CD14-positive monocyte (primary cell): ENCODE measurements around the gene CYP21A2. TPM values are rescaled to one million over a fixed set of nuclear protein-coding genes. Genes with fewer than 3 reads are reported as not detected.

Experiments
- DNase-seq, 3 donors: peaks; one replicate each; pipeline ENCODE4 v3.0.0-alpha.2; 2011 to 2022
- H2AFZ ChIP-seq: 2 replicates; pipeline ENCODE4 v1.6.0; 2012; ENCODE audit warnings: mild to moderate bottlenecking, low read depth, low read length, inconsistent platforms; ENCODE audit not compliant: insufficient read depth, poor library complexity, severe bottlenecking
- H3K27ac ChIP-seq, 2 donors: 1 replicate in 1 of 2; 2 replicates in 1 of 2; pipeline ENCODE4 v1.5.1; 2012 to 2013; ENCODE audit warnings: low read length in 2 of 2, control low read depth in 1 of 2, inconsistent platforms in 1 of 2, low read depth in 1 of 2, mild to moderate bottlenecking in 1 of 2
- H3K27me3 ChIP-seq, 2 donors: one replicate each; pipeline versions ENCODE4 v1.6.0 to v1.6.1; 2011 to 2013; ENCODE audit warnings: low read length in 2 of 2; ENCODE audit not compliant: control insufficient read depth in 2 of 2, insufficient read depth in 2 of 2
- H3K36me3 ChIP-seq, 2 donors: replicated peaks in 1 of 2; 1 replicate in 1 of 2; 2 replicates in 1 of 2; pipeline versions ENCODE4 v1.5.1 to v1.6.1; 2012 to 2013; ENCODE audit warnings: low read length in 2 of 2, control low read depth in 1 of 2, inconsistent platforms in 1 of 2, mild to moderate bottlenecking in 1 of 2; ENCODE audit not compliant: insufficient read depth in 2 of 2, control insufficient read depth in 1 of 2
- H3K4me1 ChIP-seq, 2 donors: 1 replicate in 1 of 2; 2 replicates in 1 of 2; pipeline versions ENCODE4 v1.5.1 to v1.6.1; 2012 to 2013; ENCODE audit warnings: low read length in 2 of 2, control low read depth in 1 of 2, inconsistent platforms in 1 of 2, mild to moderate bottlenecking in 1 of 2, moderate library complexity in 1 of 2; ENCODE audit not compliant: insufficient read depth in 2 of 2, control insufficient read depth in 1 of 2
- H3K4me2 ChIP-seq: replicated peaks from 2 replicates; pipeline ENCODE3; 2012; ENCODE audit warnings: low read length, moderate library complexity, mild to moderate bottlenecking; ENCODE audit not compliant: poor library complexity, severe bottlenecking; ENCODE audit errors: extremely low read depth
- H3K4me3 ChIP-seq, 3 experiments: fragments of 200-600 bp in 1 of 3; sonication (generic) in 1 of 3; replicated peaks in 1 of 3; 1 replicate in 2 of 3; 2 replicates in 1 of 3; pipeline ENCODE4 v1.5.1; 2011 to 2013; ENCODE audit warnings: low read length in 3 of 3, mild to moderate bottlenecking in 3 of 3, control low read depth in 2 of 3, low read depth in 2 of 3, inconsistent platforms in 1 of 3, moderate library complexity in 1 of 3
- H3K79me2 ChIP-seq: 2 replicates; pipeline ENCODE4 v1.6.0; 2012; ENCODE audit warnings: mild to moderate bottlenecking, control low read depth, inconsistent platforms, low read length, moderate library complexity; ENCODE audit not compliant: insufficient read depth
- H3K9ac ChIP-seq: 2 replicates; pipeline ENCODE4 v1.6.0; 2017; ENCODE audit warnings: low read length, mild to moderate bottlenecking; ENCODE audit not compliant: insufficient read depth, poor library complexity, severe bottlenecking
- H3K9me3 ChIP-seq, 2 donors: replicated peaks in 1 of 2; 1 replicate in 1 of 2; 2 replicates in 1 of 2; pipeline versions ENCODE4 v1.5.1 to v1.6.1; 2012 to 2013; ENCODE audit warnings: low read length in 2 of 2, control low read depth in 1 of 2; ENCODE audit not compliant: control insufficient read depth in 1 of 2, insufficient read depth in 1 of 2
- H4K20me1 ChIP-seq: 2 replicates; pipeline ENCODE4 v1.6.0; 2012; ENCODE audit warnings: mild to moderate bottlenecking, low read length, control low read depth, moderate library complexity; ENCODE audit not compliant: insufficient read depth
- H3K27ac Mint-ChIP-seq, 7 donors: one replicate each; pipeline ENCODE4 v1.8.0; 2020; ENCODE audit warnings: mild to moderate bottlenecking in 7 of 7, mixed read lengths in 7 of 7, moderate library complexity in 6 of 7, inconsistent platforms in 2 of 7
- H3K27me3 Mint-ChIP-seq, 3 donors: one replicate each; pipeline ENCODE4 v1.8.0; 2021 to 2022; ENCODE audit warnings: low read depth in 3 of 3, mild to moderate bottlenecking in 3 of 3, mixed read lengths in 3 of 3, moderate library complexity in 3 of 3, inconsistent platforms in 1 of 3
- H3K36me3 Mint-ChIP-seq, 2 donors: one replicate each; pipeline ENCODE4 v1.8.0; 2020; ENCODE audit warnings: mixed read lengths in 2 of 2, inconsistent platforms in 1 of 2, mild to moderate bottlenecking in 1 of 2
- H3K4me1 Mint-ChIP-seq: one replicate; pipeline ENCODE4 v1.8.0; 2020; ENCODE audit warnings: mild to moderate bottlenecking, mixed read lengths
- H3K4me3 Mint-ChIP-seq, 2 donors: one replicate each; pipeline ENCODE4 v1.8.0; 2020; ENCODE audit warnings: mild to moderate bottlenecking in 2 of 2, mixed read lengths in 2 of 2, moderate library complexity in 1 of 2
- H3K9me3 Mint-ChIP-seq, 7 donors: one replicate each; pipeline ENCODE4 v1.8.0; 2020 to 2022; ENCODE audit warnings: mixed read lengths in 7 of 7, mild to moderate bottlenecking in 6 of 7, moderate library complexity in 6 of 7, inconsistent platforms in 2 of 7
- CTCF ChIP-seq: fragments of 200-600 bp; IDR thresholded peaks from one replicate; pipeline ENCODE4 v1.8.0; 2022; ENCODE audit warnings: antibody characterized with exemption, mild to moderate bottlenecking
- WGBS: methylation state at CpG from one replicate; pipeline ENCODE4 v1.1.5; 2013; ENCODE audit warnings: missing lambda C conversion rate; ENCODE audit not compliant: insufficient coverage; 5-methylcytosine and 5-hydroxymethylcytosine counted together
- intact Hi-C, 2 donors: fragments of 100-400 bp; cut with micrococcal nuclease; formaldehyde crosslinking; loops; one replicate each; pipeline versions ENCODE4 v1.15.0 to v1.15.1; 2023
- polyA plus RNA-seq, 3 donors: library from polyadenylated mRNA; depleted of rRNA in 1 of 3; unstranded in 2 of 3; stranded (reverse) in 1 of 3; fragments of 300-500 nt in 2 of 3; fragments of >200 nt in 1 of 3; fragmentation: Illumina TruSeq in 2 of 3; gene quantifications; 1 replicate in 2 of 3; 2 replicates in 1 of 3; pipeline ENCODE4 v1.2.3, GENCODE V29; 2012 to 2021

The CYP21A2 gene
- polyA plus RNA-seq, 3 donors: 0.16 TPM; not detected in 2

- intact Hi-C loops: no loop called here
- no peaks in the 10 kb centered on the region for H3K4me1 ChIP-seq
- no peaks in the 10 kb centered on the region for H3K9me3 ChIP-seq
- no peak for TF ChIP-seq CTCF
- no peak overlapping the region for H2AFZ ChIP-seq
- no peaks in the 10 kb centered on the region for H3K36me3 Mint-ChIP-seq
- H3K79me2 ChIP-seq: no peaks in the 10 kb centered on the region
- no peak overlapping the region for H3K4me3 Mint-ChIP-seq
- peaks cover 0 to 2% (median 0%) of the 10 kb centered on the region in 7 donors for H3K9me3 Mint-ChIP-seq
- H3K27me3 ChIP-seq: no peaks in the 10 kb centered on the region
- no peaks in the 10 kb centered on the region for H3K36me3 ChIP-seq
- no peak overlapping the region for H3K4me2 ChIP-seq
- DNase-seq: no peak
- H4K20me1 ChIP-seq: no peaks in the 10 kb centered on the region
- H3K4me3 ChIP-seq: no peak overlapping the region
- no peak overlapping the region for H3K9ac ChIP-seq
- no peaks in the 10 kb centered on the region for H3K4me1 Mint-ChIP-seq
- WGBS: 100% methylated on average over 4 of the region's 12 CpGs
- H3K27me3 Mint-ChIP-seq: peaks cover 6 to 16% (median 14%) of the 10 kb centered on the region in 3 donors
- H3K27ac Mint-ChIP-seq: no peak overlapping the region
- no peak overlapping the region for H3K27ac ChIP-seq
These were observed 38.1 kb downstream of the CYP21A2 start for GRCh38 chr6:32076321-32076809.

- Mint-ChIP-seq H3K27me3 (peaks cover 5 to 29% (median 24%) of the 10 kb centered on the region in 3 donors), H3K36me3 (no peaks in the 10 kb centered on the region), H3K27ac (no peak overlapping the region), H3K4me1 (no peaks in the 10 kb centered on the region), H3K4me3 (no peak overlapping the region), H3K9me3 (peaks cover 0 to 2% (median 0%) of the 10 kb centered on the region in 7 donors)
- Histone ChIP-seq H3K27ac (no peak overlapping the region), H3K4me3 (no peak overlapping the region), H4K20me1 (no peaks in the 10 kb centered on the region), H2AFZ (no peak overlapping the region), H3K79me2 (no peaks in the 10 kb centered on the region), H3K4me1 (no peaks in the 10 kb centered on the region), H3K36me3 (no peaks in the 10 kb centered on the region), H3K4me2 (no peak overlapping the region), H3K27me3 (peaks cover 0 to under 1% of the 10 kb centered on the region in 2 donors), H3K9me3 (no peaks in the 10 kb centered on the region), H3K9ac (no peak overlapping the region)
- no CpG with 5 or more reads among the region's 7 CpGs for WGBS
- intact Hi-C loops: no loop called here
- DNase-seq: no peak
- TF ChIP-seq CTCF: no peak
These were observed 41.5 kb downstream of the CYP21A2 start for GRCh38 chr6:32079566-32080290.
